CD4-positive, alpha-beta T cell treated with Interleukin-4 for 4 hours (primary cell): ENCODE results near the gene MRE11.
"Not testable (repeated sequence)": the region's sequence is repeated elsewhere in the genome, so short reads cannot be mapped to it uniquely, and the experiment has no call there.

ENCODE experiments used
- DNase-seq: peaks from one replicate; pipeline ENCODE4 v3.0.0-alpha.2; 2020

The MRE11 gene

GRCh38 chr11:94493281-94494125 lies at the start of gene MRE11, which contains the start of gene ANKRD49:
MRE11 (minus strand) TSS chr11:94493844; CDS start chr11:94492801, 1,043 bp downstream.
ANKRD49 (plus strand) TSS chr11:94493984; CDS start chr11:94496694, 2,710 bp downstream.
- peak; percentile 97 for DNase-seq

- no peak for DNase-seq
Observed at GRCh38 chr11:94539420-94539819, 45.8 kb upstream of the MRE11 start.

GRCh38 chr11:94537031-94537600 lies 43.5 kb upstream of the MRE11 start:
- DNase-seq, result no peak

GRCh38 chr11:94536386-94536785 lies 42.7 kb upstream of the MRE11 start:
- DNase-seq, result no peak

- no peak for DNase-seq
Observed at GRCh38 chr11:94533696-94534630, 40.3 kb upstream of the MRE11 start.

- no peak for DNase-seq
Observed at GRCh38 chr11:94533206-94533605, 39.6 kb upstream of the MRE11 start.

GRCh38 chr11:94532211-94532610 lies 38.6 kb upstream of the MRE11 start:
- no peak for DNase-seq

- DNase-seq, result no peak
Observed at GRCh38 chr11:94528551-94528950, 34.9 kb upstream of the MRE11 start.

GRCh38 chr11:94526645-94527438 lies 33.2 kb upstream of the MRE11 start:
- no peak for DNase-seq

- no peak for DNase-seq
Observed at GRCh38 chr11:94525546-94526324, 32.1 kb upstream of the MRE11 start.

- DNase-seq, result no peak
Observed at GRCh38 chr11:94524341-94524740, 30.7 kb upstream of the MRE11 start.

- no peak for DNase-seq
Observed at GRCh38 chr11:94521684-94522083, 28.0 kb upstream of the MRE11 start.

GRCh38 chr11:94519478-94520084 lies 25.9 kb upstream of the MRE11 start:
- peak; percentile 48 for DNase-seq

GRCh38 chr11:94518300-94518699 lies 24.7 kb upstream of the MRE11 start:
- DNase-seq, result no peak

GRCh38 chr11:94516725-94517124 lies 23.1 kb upstream of the MRE11 start:
- no peak for DNase-seq

GRCh38 chr11:94515398-94515797 lies 21.8 kb upstream of the MRE11 start:
- no peak for DNase-seq

- DNase-seq, result no peak
Observed at GRCh38 chr11:94513091-94513490, 19.4 kb upstream of the MRE11 start.

- peak; percentile 37 for DNase-seq
Observed at GRCh38 chr11:94511932-94512781, 18.5 kb upstream of the MRE11 start, which contains the start of gene C11orf97. C11orf97 (plus strand) TSS chr11:94512461; CDS start chr11:94512529, 68 bp downstream.

- DNase-seq, result no peak
Observed at GRCh38 chr11:94507485-94507884, 13.8 kb upstream of the MRE11 start.

- DNase-seq, result not testable (repeated sequence)
Observed at GRCh38 chr11:94506513-94506912, 12.9 kb upstream of the MRE11 start.
